Brain microvascular endothelial cell (primary cell): ENCODE measurements around the gene GNG12.
A peak's percentile ranks its signal among the peaks of the same experiment; 100 is the strongest.

ENCODE experiments used
- DNase-seq: peaks from one replicate; pipeline ENCODE4 v3.0.0-alpha.2; 2020
- H3K27ac ChIP-seq: fragments of 250-450 bp; sonication (Bioruptor Pico); 2 replicates; pipeline ENCODE4 v1.5.1; 2020; ENCODE audit warnings: mild to moderate bottlenecking, moderate library complexity
- H3K27me3 ChIP-seq: fragments of 250-450 bp; sonication (Bioruptor Pico); replicated peaks from 2 replicates; pipeline ENCODE4 v1.5.1; 2020; ENCODE audit warnings: mild to moderate bottlenecking
- H3K36me3 ChIP-seq: fragments of 250-450 bp; sonication (Bioruptor Pico); replicated peaks from 2 replicates; pipeline ENCODE4 v1.5.1; 2020; ENCODE audit warnings: mild to moderate bottlenecking
- H3K4me3 ChIP-seq: 2 replicates; pipeline ENCODE4 v1.5.1; 2011; ENCODE audit warnings: low read depth, mild to moderate bottlenecking, control low read depth, low read length, moderate library complexity
- CTCF ChIP-seq: IDR thresholded peaks from 2 replicates; pipeline ENCODE4 v1.5.1; 2011; ENCODE audit warnings: low read depth, mild to moderate bottlenecking, moderate library complexity, low read length, control low read depth, inconsistent platforms; ENCODE audit errors: missing control alignments
- in situ Hi-C: cut with HindIII; loops from 2 replicates; pipeline ENCODE4 v1.10.0; 2017; ENCODE audit warnings: low sequenced_read_pairs, low pct_ligation_motif_present

GNG12 gene

GRCh38 chr1:67689267-67690017 is 143.8 kb downstream of the GNG12 start:
- DNase-seq: no peak
- Histone ChIP-seq H3K27ac (peak overlapping the region; percentile 90), H3K4me3 (no peak overlapping the region), H3K36me3 (peaks cover 34% of the 10 kb centered on the region), H3K27me3 (no peaks in the 10 kb centered on the region)
- no peak for TF ChIP-seq CTCF
- in situ Hi-C loops: loop anchor here (25.0 kb wide), 1 partner anchor 152 kb away; no protein-coding TSS in a partner anchor

GRCh38 chr1:67688526-67689219 is 144.6 kb downstream of the GNG12 start:
- H3K36me3 ChIP-seq: peaks cover 34% of the 10 kb centered on the region
- H3K27ac ChIP-seq: peak overlapping the region; percentile 90
- in situ Hi-C loops: loop anchor here (25.0 kb wide), 1 partner anchor 151 kb away; no protein-coding TSS in a partner anchor
- H3K27me3 ChIP-seq: no peaks in the 10 kb centered on the region
- TF ChIP-seq CTCF: no peak
- no peak for DNase-seq
- no peak overlapping the region for H3K4me3 ChIP-seq

GRCh38 chr1:67687649-67688048 is 145.6 kb downstream of the GNG12 start:
- H3K4me3 ChIP-seq: peak overlapping the region; percentile 94
- no peaks in the 10 kb centered on the region for H3K27me3 ChIP-seq
- TF ChIP-seq CTCF: no peak
- H3K27ac ChIP-seq: peak overlapping the region; percentile 90
- peak; percentile 49 for DNase-seq
- peaks cover 34% of the 10 kb centered on the region for H3K36me3 ChIP-seq
- in situ Hi-C loops: loop anchor here (25.0 kb wide), 1 partner anchor 150 kb away; no protein-coding TSS in a partner anchor

GRCh38 chr1:67687198-67687545 is 146.1 kb downstream of the GNG12 start:
- Histone ChIP-seq H3K27me3 (no peaks in the 10 kb centered on the region), H3K27ac (peak overlapping the region; percentile 90), H3K4me3 (peak overlapping the region; percentile 94), H3K36me3 (peaks cover 34% of the 10 kb centered on the region)
- no peak for TF ChIP-seq CTCF
- in situ Hi-C loops: loop anchor here (25.0 kb wide), 1 partner anchor 150 kb away; no protein-coding TSS in a partner anchor
- no peak for DNase-seq

- H3K27me3 ChIP-seq: no peaks in the 10 kb centered on the region
- H3K27ac ChIP-seq: peak overlapping the region; percentile 90
- no peak for TF ChIP-seq CTCF
- DNase-seq: peak; percentile 95
- in situ Hi-C loops: loop anchor here (25.0 kb wide), 1 partner anchor 149 kb away; no protein-coding TSS in a partner anchor
- H3K4me3 ChIP-seq: peak overlapping the region; percentile 94
- H3K36me3 ChIP-seq: peaks cover 34% of the 10 kb centered on the region
Observed at GRCh38 chr1:67686267-67687197, 146.7 kb downstream of the GNG12 start.
